HuH-7 (cell line): ENCODE measurements around the gene ZNF593OS.

ENCODE experiments used
- DNase-seq: peaks from one replicate; pipeline ENCODE4 v3.0.0; 2011; ENCODE audit warnings: low spot score

ZNF593OS gene

GRCh38 chr1:26126321-26127084 is 45.1 kb downstream of the ZNF593OS start:
- DNase-seq, result no peak

GRCh38 chr1:26125946-26126320 is 45.7 kb downstream of the ZNF593OS start:
- DNase-seq, result no peak

GRCh38 chr1:26125382-26125781 is 46.2 kb downstream of the ZNF593OS start:
- DNase-seq, result no peak

GRCh38 chr1:26124418-26125331 is 47.0 kb downstream of the ZNF593OS start:
- DNase-seq, result no peak

- no peak for DNase-seq
Observed at GRCh38 chr1:26122988-26123973, 48.4 kb downstream of the ZNF593OS start.

- DNase-seq, result no peak
Observed at GRCh38 chr1:26121854-26122773, 49.5 kb downstream of the ZNF593OS start.

- no peak for DNase-seq
Observed at GRCh38 chr1:26119892-26120608, 51.6 kb downstream of the ZNF593OS start.
